H1 (cell line): ENCODE data around the gene MIB2. TPM values are rescaled to one million over a fixed set of nuclear protein-coding genes. Genes with fewer than 3 reads are reported as not detected.

ENCODE experiments used
- TEAD4 ChIP-seq: IDR thresholded peaks from 2 replicates; pipeline ENCODE4 v1.6.1; 2012; ENCODE audit warnings: low read depth, low read length, inconsistent platforms, mixed read lengths
- polyA plus RNA-seq, 7 experiments: library from polyadenylated mRNA; depleted of rRNA in 3 of 7; stranded (reverse) in 5 of 7; unstranded in 2 of 7; fragments of >200 nt in 5 of 7; fragments of 200-250 nt in 2 of 7; gene quantifications; 1 replicate in 5 of 7; 2 replicates in 1 of 7; 4 replicates in 1 of 7; pipeline versions ENCODE4 v1.2.1 to v1.2.3, GENCODE V29; 2011 to 2013; ENCODE audit warnings: missing spikeins in 2 of 7, mixed read lengths in 2 of 7
- total RNA-seq: library from RNA; stranded (reverse); fragmentation: NEBNext Ultra II Directional; extraction: Animal tissue kit (Norgen Biotek cat#: 25700); gene quantifications from 2 replicates; pipeline ENCODE4 v1.2.1, GENCODE V29; 2021

Gene MIB2
- total and polyA plus RNA-seq, 2 of the 8 experiments (the other 6 are each of a cell fraction or from before 2014, with no cell fraction given): 32.5 to 60.0 TPM

DNA sequence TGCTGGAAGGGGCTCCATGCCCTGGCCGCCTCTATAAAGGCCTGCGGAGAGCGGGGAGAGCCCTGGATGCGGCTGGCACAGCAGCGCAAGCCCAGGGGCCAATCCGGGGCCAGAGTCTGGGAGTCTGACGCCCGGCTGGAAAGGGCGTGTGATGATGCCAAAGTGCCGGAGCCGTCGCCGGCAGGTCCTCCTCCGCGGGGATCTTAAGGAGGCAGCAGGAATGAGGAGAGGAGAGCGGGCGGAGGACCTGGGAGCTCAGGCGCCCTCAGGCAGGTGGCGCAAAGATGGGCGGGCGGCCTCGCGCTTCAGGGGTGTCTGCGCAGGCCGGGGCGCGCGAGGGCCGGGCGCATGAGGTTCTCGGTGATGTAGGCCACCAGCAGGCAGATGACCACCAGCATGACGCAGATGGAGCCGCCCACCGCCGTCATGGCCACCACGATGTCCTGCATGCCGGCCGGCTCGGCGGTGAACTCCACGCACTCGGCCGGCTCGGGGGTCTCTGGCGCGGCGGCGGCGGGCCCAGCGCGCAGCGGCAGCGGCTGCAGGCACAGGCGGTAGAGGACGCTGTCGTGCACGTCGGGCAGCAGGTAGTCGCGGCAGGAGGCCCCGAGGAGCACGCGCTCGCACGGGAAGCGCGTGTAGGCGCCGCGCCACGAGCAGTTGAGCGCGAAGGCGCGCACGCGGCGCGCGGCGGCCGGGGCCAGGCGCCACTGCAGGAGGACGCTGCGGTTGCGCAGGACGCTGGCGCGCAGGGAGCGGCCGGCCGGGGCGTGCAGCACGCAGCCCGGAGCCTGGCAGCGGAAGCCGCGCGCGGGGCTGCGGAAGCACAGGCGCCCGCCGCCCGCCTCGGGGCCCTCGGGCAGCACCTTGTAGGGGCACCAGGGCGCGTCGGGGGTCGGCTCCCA, 16.0 kb upstream of the MIB2 start (continued):
- no peak for TF ChIP-seq TEAD4
